Measurements from ENCODE around the gene PPFIBP1.

The PPFIBP1 gene

DNA sequence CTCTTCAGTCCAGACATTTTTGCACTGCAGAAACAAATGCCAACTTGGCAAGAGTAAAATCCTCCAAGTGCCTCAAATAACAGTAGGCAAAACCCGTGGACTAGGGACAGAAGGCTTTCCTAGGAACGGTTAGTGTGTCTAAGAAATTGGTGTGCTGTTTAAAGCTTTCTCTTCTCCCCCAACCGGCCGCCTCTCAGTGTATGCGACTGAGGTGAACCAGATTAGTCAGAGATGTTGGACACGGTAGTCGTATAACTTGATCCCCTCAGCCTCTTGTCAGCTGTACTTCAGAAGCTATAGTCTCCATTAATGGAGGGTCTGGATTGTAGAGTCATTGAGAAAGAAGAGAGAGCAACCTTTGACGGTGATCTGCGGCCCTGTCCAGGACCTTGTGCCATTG, 21.7 kb downstream of the PPFIBP1 start:
- TF ChIP-seq, protein P1, sequence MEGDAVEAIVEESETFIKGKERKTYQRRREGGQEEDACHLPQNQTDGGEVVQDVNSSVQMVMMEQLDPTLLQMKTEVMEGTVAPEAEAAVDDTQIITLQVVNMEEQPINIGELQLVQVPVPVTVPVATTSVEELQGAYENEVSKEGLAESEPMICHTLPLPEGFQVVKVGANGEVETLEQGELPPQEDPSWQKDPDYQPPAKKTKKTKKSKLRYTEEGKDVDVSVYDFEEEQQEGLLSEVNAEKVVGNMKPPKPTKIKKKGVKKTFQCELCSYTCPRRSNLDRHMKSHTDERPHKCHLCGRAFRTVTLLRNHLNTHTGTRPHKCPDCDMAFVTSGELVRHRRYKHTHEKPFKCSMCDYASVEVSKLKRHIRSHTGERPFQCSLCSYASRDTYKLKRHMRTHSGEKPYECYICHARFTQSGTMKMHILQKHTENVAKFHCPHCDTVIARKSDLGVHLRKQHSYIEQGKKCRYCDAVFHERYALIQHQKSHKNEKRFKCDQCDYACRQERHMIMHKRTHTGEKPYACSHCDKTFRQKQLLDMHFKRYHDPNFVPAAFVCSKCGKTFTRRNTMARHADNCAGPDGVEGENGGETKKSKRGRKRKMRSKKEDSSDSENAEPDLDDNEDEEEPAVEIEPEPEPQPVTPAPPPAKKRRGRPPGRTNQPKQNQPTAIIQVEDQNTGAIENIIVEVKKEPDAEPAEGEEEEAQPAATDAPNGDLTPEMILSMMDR (IDR thresholded peaks at IDR 0.05; ENCODE audit: extremely low read depth, insufficient read depth, missing control alignments) = no peak
- DNase-seq (ENCODE audit: low spot score) = no peak
- in situ Hi-C loops (cut with MboI; ENCODE audit: low pct_unique_long_range_greater_than_20kb, low sequenced_read_pairs, unreplicated experiment) = no loop called here

DNA sequence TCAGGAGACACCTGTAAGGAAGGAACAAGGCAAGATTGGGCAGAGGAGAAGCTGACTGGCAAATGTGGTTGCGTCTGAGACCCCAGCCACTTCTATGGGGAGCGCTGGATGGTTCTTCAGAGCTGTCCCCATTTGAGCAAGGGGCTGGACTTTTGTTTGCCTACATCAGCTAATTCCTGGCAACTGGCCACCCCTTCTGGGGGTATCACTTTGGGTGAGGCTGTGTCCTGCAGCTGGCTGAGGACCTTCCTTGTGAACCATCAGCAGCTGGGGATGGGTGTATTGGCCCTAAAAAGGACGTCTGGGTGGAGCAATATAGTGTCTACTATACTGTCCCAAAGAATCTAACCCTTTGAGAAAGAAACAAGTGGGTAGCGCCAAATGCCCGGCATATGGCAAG, 23.6 kb downstream of the PPFIBP1 start:
- in situ Hi-C loops (cut with MboI; ENCODE audit: low pct_unique_long_range_greater_than_20kb, low sequenced_read_pairs, unreplicated experiment) = no loop called here
- no peak for DNase-seq (ENCODE audit: low spot score)
- TF ChIP-seq, protein P1 (IDR thresholded peaks at IDR 0.05; ENCODE audit: extremely low read depth, insufficient read depth, missing control alignments) = no peak

DNA sequence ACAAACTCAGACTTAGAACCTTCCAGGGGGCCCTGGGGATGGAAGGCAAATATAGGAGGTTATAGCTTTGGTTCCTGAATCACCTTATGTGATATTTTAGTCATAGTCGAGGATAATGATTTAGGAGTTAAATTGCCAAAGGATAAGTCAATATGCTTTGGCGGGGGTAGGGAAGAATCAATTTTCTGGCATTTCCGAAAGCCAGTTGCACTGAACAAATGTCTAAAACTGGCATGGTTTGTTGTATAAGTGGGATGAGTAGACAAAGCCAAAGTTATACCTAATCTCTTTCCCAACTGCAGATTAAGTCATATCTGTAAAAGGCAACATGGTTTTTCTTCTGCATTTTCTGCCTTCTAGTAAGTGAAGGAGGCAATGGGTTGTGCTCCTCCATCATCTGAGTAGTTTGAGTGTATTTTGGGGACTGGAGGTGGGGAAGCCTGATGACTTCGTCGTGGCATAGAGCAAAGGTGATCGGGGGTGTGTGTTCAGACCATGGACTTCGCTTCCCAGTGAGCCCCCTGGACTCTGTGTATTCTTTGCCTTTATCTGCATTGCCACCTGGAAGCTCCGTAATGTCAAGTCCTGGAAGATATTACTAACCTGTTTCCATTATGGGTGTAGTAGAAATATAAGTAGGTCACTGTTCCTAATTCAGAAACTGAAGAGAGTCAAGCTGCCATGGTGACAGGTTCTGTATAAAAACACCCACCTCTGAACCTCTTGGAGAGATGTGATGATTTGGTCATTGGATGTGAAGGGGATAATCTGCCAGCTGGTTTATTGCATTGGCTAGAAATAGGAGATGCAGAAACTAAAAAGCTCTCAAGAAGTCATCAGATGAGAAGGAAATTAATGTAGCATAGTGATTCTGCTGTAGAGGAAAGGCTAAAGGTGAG, 24.5 kb downstream of the PPFIBP1 start:
- DNase-seq (ENCODE audit: low spot score) = no peak
- in situ Hi-C loops (cut with MboI; ENCODE audit: low pct_unique_long_range_greater_than_20kb, low sequenced_read_pairs, unreplicated experiment) = no loop called here
- TF ChIP-seq, protein P1 (IDR thresholded peaks at IDR 0.05; ENCODE audit: extremely low read depth, insufficient read depth, missing control alignments) = no peak

DNA sequence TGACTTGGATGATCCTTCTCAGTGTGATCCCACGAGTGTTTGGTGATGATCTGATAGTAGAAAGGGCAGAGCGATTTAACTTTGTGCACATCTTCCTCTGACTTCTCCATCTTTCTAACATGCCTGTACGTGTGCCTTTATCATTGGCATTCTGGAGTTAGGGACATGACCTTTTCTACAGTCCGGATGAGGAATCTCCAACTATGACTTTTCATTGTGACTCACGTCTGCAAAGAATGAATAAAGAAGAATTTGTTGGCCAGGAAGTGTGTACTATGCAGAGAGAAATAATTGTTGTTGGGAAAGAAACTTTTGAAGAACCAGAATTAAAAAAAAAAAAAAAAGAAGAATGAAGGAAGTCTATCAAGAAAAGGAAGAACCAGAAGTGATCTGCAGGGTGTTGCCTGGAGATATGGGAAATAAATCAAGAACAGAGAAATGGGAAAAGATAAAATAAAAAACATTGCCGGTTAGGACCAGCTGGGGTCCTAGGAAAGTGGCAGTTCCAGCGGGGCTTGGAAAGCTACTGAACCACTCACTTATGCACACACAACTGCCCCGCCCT, 25.3 kb downstream of the PPFIBP1 start:
- in situ Hi-C loops (cut with MboI; ENCODE audit: low pct_unique_long_range_greater_than_20kb, low sequenced_read_pairs, unreplicated experiment) = no loop called here
- TF ChIP-seq, protein P1 (IDR thresholded peaks at IDR 0.05; ENCODE audit: extremely low read depth, insufficient read depth, missing control alignments) = no peak
- no peak for DNase-seq (ENCODE audit: low spot score)

DNA sequence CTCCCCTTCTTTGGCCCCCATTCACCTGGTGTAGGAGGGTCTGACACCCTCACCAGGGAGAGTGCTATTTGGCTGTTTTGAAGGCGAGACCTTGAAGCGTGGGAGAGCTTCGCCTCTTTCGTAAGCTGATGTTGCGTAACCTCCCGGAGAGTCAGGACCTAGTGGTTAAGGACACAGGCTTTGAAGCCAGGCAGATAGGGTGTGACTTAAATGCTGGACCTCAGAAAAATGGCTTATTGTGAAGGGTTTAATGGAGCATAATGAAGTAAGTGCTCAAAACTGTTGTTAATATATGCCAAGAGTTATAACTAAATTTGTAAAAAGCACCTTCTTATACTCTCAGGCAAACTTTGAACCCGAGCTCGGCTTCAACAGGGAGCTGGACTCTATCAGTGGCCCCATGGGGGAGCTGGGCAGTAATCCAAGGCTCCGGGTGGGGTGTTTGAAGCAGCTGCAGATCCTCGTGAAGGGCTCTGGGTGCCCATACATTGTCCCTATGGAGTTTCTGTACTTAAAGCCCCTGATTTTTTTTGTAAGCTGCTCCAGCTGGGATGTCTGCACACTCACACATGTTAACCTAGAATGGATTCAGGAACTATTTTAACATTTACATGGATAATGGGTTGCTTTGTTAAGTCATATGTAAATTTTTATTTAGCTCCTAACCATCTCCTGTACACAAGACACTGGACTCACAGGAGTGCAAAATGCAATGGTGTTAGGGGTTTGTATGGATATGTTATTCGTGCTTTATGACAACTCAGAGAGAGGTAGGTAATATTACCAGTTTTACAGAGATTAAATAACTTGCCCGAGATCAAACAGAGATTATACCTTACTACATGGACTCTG, 26.0 kb downstream of the PPFIBP1 start:
- DNase-seq (ENCODE audit: low spot score) = no peak
- in situ Hi-C loops (cut with MboI; ENCODE audit: low pct_unique_long_range_greater_than_20kb, low sequenced_read_pairs, unreplicated experiment) = no loop called here
- TF ChIP-seq, protein P1 (IDR thresholded peaks at IDR 0.05; ENCODE audit: extremely low read depth, insufficient read depth, missing control alignments) = no peak

DNA sequence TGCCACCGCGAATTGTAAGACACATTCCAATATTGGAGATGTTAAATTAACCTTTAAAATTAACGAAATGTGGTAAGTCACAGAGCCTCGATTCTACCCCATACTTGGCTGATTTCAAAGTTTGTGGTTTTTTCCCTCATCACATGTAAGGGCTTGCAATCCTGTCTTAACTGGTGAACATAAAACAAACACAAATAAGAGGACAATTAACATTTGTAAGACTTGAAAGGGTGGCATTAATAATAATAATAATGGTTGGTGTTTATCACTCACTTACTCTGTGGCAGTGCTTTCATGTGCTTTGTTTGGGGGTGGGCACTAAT, 26.6 kb downstream of the PPFIBP1 start:
- DNase-seq (ENCODE audit: low spot score) = no peak
- TF ChIP-seq, protein P1 (IDR thresholded peaks at IDR 0.05; ENCODE audit: extremely low read depth, insufficient read depth, missing control alignments) = no peak
- in situ Hi-C loops (cut with MboI; ENCODE audit: low pct_unique_long_range_greater_than_20kb, low sequenced_read_pairs, unreplicated experiment) = no loop called here

All from GM13977 (cell line).